DOHH2 (cell line): ENCODE data around the gene YWHAH.

Experiments used
- H3F3A ChIP-seq: fragments of 200-600 bp; sonication (generic), shearing (Covaris generic); 2 replicates; pipeline ENCODE4 v1.6.0; 2016; ENCODE audit warnings: antibody characterized with exemption, mild to moderate bottlenecking; ENCODE audit not compliant: control insufficient read depth, insufficient read depth
- H3K27ac ChIP-seq: fragments of 200-600 bp; sonication (generic); 2 replicates; pipeline ENCODE4 v1.5.1; 2014; ENCODE audit warnings: low read depth, mild to moderate bottlenecking, low read length, moderate library complexity
- H3K27me3 ChIP-seq: fragments of 200-600 bp; sonication (generic); 2 replicates; pipeline ENCODE4 v1.6.1; 2014; ENCODE audit warnings: mild to moderate bottlenecking, low read length, mixed read lengths; ENCODE audit not compliant: control insufficient read depth
- H3K36me3 ChIP-seq: fragments of 200-600 bp; sonication (generic); 2 replicates; pipeline ENCODE4 v1.6.1; 2014; ENCODE audit warnings: mild to moderate bottlenecking, low read length, moderate library complexity, mixed read lengths; ENCODE audit not compliant: control insufficient read depth
- H3K4me1 ChIP-seq: fragments of 200-600 bp; sonication (generic); 2 replicates; pipeline ENCODE4 v1.6.1; 2014; ENCODE audit warnings: mild to moderate bottlenecking, low read length, mixed read lengths; ENCODE audit not compliant: control insufficient read depth
- H3K4me2 ChIP-seq: fragments of 200-600 bp; sonication (generic); 2 replicates; pipeline ENCODE4 v1.6.0; 2014; ENCODE audit warnings: mild to moderate bottlenecking, low read length, moderate library complexity
- H3K4me3 ChIP-seq: fragments of 200-600 bp; sonication (generic); 2 replicates; pipeline ENCODE4 v1.5.1; 2014; ENCODE audit warnings: mild to moderate bottlenecking, low read length, mixed read lengths
- H3K79me2 ChIP-seq: fragments of 200-600 bp; sonication (generic); 2 replicates; pipeline ENCODE4 v1.6.1; 2014; ENCODE audit warnings: mild to moderate bottlenecking, low read length, mixed read lengths; ENCODE audit not compliant: control insufficient read depth
- H3K9me2 ChIP-seq: fragments of 200-600 bp; sonication (generic); replicated peaks from 2 replicates; pipeline ENCODE4 v1.6.1; 2014; ENCODE audit warnings: mild to moderate bottlenecking, low read length, mixed read lengths; ENCODE audit not compliant: control insufficient read depth
- H3K9me3 ChIP-seq: fragments of 200-600 bp; sonication (generic); 2 replicates; pipeline ENCODE4 v1.6.1; 2014; ENCODE audit warnings: antibody characterized with exemption, low read length, mixed read lengths; ENCODE audit not compliant: control insufficient read depth, insufficient read depth
- H4K20me1 ChIP-seq: fragments of 200-600 bp; sonication (generic); 2 replicates; pipeline ENCODE4 v1.6.0; 2014; ENCODE audit warnings: low read depth, mild to moderate bottlenecking, antibody characterized with exemption, low read length, moderate library complexity; ENCODE audit not compliant: control insufficient read depth, insufficient read depth
- CTCF ChIP-seq: fragments of 200-600 bp; sonication (generic); IDR thresholded peaks from one replicate; pipeline ENCODE4 v1.5.1; 2014; ENCODE audit warnings: antibody characterized with exemption, mild to moderate bottlenecking, low read depth, low read length; ENCODE audit not compliant: poor library complexity, severe bottlenecking
- EZH2phosphoT487 ChIP-seq: fragments of 200-600 bp; sonication (generic); IDR thresholded peaks from 2 replicates; pipeline ENCODE4 v1.6.1; 2017; ENCODE audit warnings: borderline replicate concordance, mild to moderate bottlenecking, antibody characterized with exemption, low read length, moderate library complexity, mixed read lengths

The YWHAH gene

GRCh38 chr22:31921106-31921505, 23.2 kb upstream of the YWHAH start:
- H4K20me1 ChIP-seq, result no peaks in the 10 kb centered on the region
- no peak overlapping the region for H3K4me2 ChIP-seq
- peaks cover 3% of the 10 kb centered on the region; the same call in 1 of the 2 replicates for H3F3A ChIP-seq
- H3K36me3 ChIP-seq, result no peaks in the 10 kb centered on the region
- H3K9me2 ChIP-seq, result no peaks in the 10 kb centered on the region
- H3K4me1 ChIP-seq, result peaks cover 29% of the 10 kb centered on the region
- no peaks in the 10 kb centered on the region for H3K9me3 ChIP-seq
- H3K27me3 ChIP-seq, result no peaks in the 10 kb centered on the region; the same call in 1 of the 2 replicates
- H3K27ac ChIP-seq, result no peak overlapping the region
- no peaks in the 10 kb centered on the region for H3K79me2 ChIP-seq
- TF ChIP-seq EZH2phosphoT487 (no peak), CTCF (no peak)
- no peak overlapping the region for H3K4me3 ChIP-seq

GRCh38 chr22:31922534-31922933, 21.8 kb upstream of the YWHAH start:
- H3K4me1 ChIP-seq, result peaks cover 19% of the 10 kb centered on the region
- H4K20me1 ChIP-seq, result no peaks in the 10 kb centered on the region
- no peaks in the 10 kb centered on the region for H3K79me2 ChIP-seq
- peaks cover 3% of the 10 kb centered on the region; the same call in 1 of the 2 replicates for H3F3A ChIP-seq
- H3K4me3 ChIP-seq, result no peak overlapping the region
- H3K36me3 ChIP-seq, result no peaks in the 10 kb centered on the region
- peak overlapping the region; percentile 22; the same call in 1 of the 2 replicates for H3K4me2 ChIP-seq
- no peak for TF ChIP-seq CTCF
- TF ChIP-seq EZH2phosphoT487, result no peak
- no peaks in the 10 kb centered on the region for H3K9me2 ChIP-seq
- H3K27me3 ChIP-seq, result no peaks in the 10 kb centered on the region; the same call in 1 of the 2 replicates
- no peaks in the 10 kb centered on the region for H3K9me3 ChIP-seq
- no peak overlapping the region for H3K27ac ChIP-seq

- Histone ChIP-seq H3K36me3 (no peaks in the 10 kb centered on the region), H3K27me3 (peaks cover 6% of the 10 kb centered on the region; the same call in 1 of the 2 replicates), H4K20me1 (no peaks in the 10 kb centered on the region), H3K27ac (no peak overlapping the region), H3F3A (peaks cover 3% of the 10 kb centered on the region; the same call in 1 of the 2 replicates), H3K4me3 (no peak overlapping the region), H3K4me2 (peak overlapping the region; percentile 22; the same call in 1 of the 2 replicates), H3K9me3 (no peaks in the 10 kb centered on the region), H3K79me2 (no peaks in the 10 kb centered on the region), H3K4me1 (peaks cover 17% of the 10 kb centered on the region), H3K9me2 (no peaks in the 10 kb centered on the region)
- TF ChIP-seq EZH2phosphoT487 (no peak), CTCF (no peak)
Observed at GRCh38 chr22:31923136-31923535, 21.2 kb upstream of the YWHAH start.
